HepG2 (cell line): ENCODE results near the gene FOXS1. TPM values are rescaled to one million over a fixed set of nuclear protein-coding genes. Genes with fewer than 3 reads are reported as not detected.
A peak's percentile ranks its signal among the peaks of the same experiment; 100 is the strongest.

Experiments used
- ATAC-seq: fragments of 200-7000 bp; cut with Tn5 transposase; 3 replicates; pipeline ENCODE4 v1.9.1; 2020; ENCODE audit warnings: mild to moderate bottlenecking, moderate library complexity
- BruUV-seq: library from RNA; stranded (reverse); fragments of 400-500 nt; replicated peaks from 2 replicates; lab custom pipeline; 2021; lab: Mats Ljungman, UMichigan
- CTCF ChIA-PET: fragments of 300-600 bp; formaldehyde crosslinking; extraction: SDS; loops from one replicate; lab custom pipeline; 2021; ENCODE audit warnings: low total read pairs, inconsistent platforms, low intra/inter-chr PET ratio; lab: Yijun Ruan, JAX
- POLR2A ChIA-PET: fragments of 350-600 bp; sonication (Branson Sonifier 250); formaldehyde crosslinking; loops from one replicate; lab custom pipeline; 2020; ENCODE audit warnings: antibody characterized with exemption, inconsistent platforms; lab: Yijun Ruan, JAX
- DNase-seq: peaks from one replicate; pipeline ENCODE4 v3.0.0-alpha.2; 2015; ENCODE audit warnings: low spot score
- FAIRE-seq: peaks from 3 replicates; lab custom pipeline; 2011; peaks lifted over from hg19 to GRCh38; lab: Jason Lieb, UNC
- H2AFZ ChIP-seq: one replicate; pipeline ENCODE4 v1.6.1; 2011; ENCODE audit warnings: low read length, inconsistent platforms
- H3K27ac ChIP-seq: fragments of 300-600 bp; 3 replicates; pipeline ENCODE4 v1.8.0; 2011; ENCODE audit warnings: mixed run types, mild to moderate bottlenecking, mixed read lengths, low read length, inconsistent platforms; ENCODE audit not compliant: insufficient read depth; ENCODE audit errors: extremely low read length
- H3K27me3 ChIP-seq, 2 experiments: fragments of 200-600 bp in 1 of 2; 2 replicates in 1 of 2; 3 replicates in 1 of 2; pipeline versions ENCODE4 v1.6.0 to v1.8.0; 2011; ENCODE audit warnings: low read length in 2 of 2, mild to moderate bottlenecking in 2 of 2, moderate library complexity in 2 of 2, inconsistent platforms in 1 of 2; ENCODE audit not compliant: insufficient read depth in 2 of 2, control insufficient read depth in 1 of 2
- H3K36me3 ChIP-seq, 2 experiments: fragments of 200-600 bp in 1 of 2; replicated peaks in 1 of 2; 2 replicates in 1 of 2; 3 replicates in 1 of 2; pipeline versions ENCODE4 v1.5.1 to v1.8.0; 2011; ENCODE audit warnings: low read length in 2 of 2, inconsistent platforms in 1 of 2; ENCODE audit not compliant: insufficient read depth in 2 of 2, control insufficient read depth in 1 of 2
- H3K4me1 ChIP-seq: 2 replicates; pipeline ENCODE4 v1.5.1; 2012; ENCODE audit warnings: low read length, inconsistent platforms; ENCODE audit not compliant: insufficient read depth
- H3K4me2 ChIP-seq: 2 replicates; pipeline ENCODE4 v1.6.0; 2011; ENCODE audit warnings: low read depth, low read length, inconsistent platforms
- H3K4me3 ChIP-seq, 3 experiments: fragments of 200-600 bp in 1 of 3; sonication (generic), shearing (Covaris generic) in 1 of 3; replicated peaks in 1 of 3; 2 replicates each; pipeline ENCODE4 v1.5.1; 2011 to 2016; ENCODE audit warnings: low read length in 3 of 3, inconsistent platforms in 2 of 3, low read depth in 2 of 3, mild to moderate bottlenecking in 2 of 3, control low read depth in 1 of 3, mixed read lengths in 1 of 3; ENCODE audit not compliant: insufficient read depth in 1 of 3
- H3K79me2 ChIP-seq: one replicate; pipeline ENCODE4 v1.6.1; 2011; ENCODE audit warnings: low read length, inconsistent platforms; ENCODE audit not compliant: insufficient read depth
- H3K9ac ChIP-seq: 2 replicates; pipeline ENCODE4 v1.6.0; 2011; ENCODE audit warnings: mild to moderate bottlenecking, low read depth, low read length, inconsistent platforms; ENCODE audit not compliant: insufficient read depth
- H3K9me3 ChIP-seq: 2 replicates; pipeline ENCODE4 v1.5.1; 2012; ENCODE audit warnings: mild to moderate bottlenecking, low read length
- H4K20me1 ChIP-seq: 2 replicates; pipeline ENCODE4 v1.6.0; 2011; ENCODE audit warnings: inconsistent platforms, mild to moderate bottlenecking, low read length, moderate library complexity; ENCODE audit not compliant: insufficient read depth
- DRAP1 ChIP-seq: IDR thresholded peaks from 2 replicates; pipeline ENCODE4 v1.6.1; 2016; ENCODE audit warnings: missing genetic modification reagents, missing compliant biosample characterization
- HNRNPLL ChIP-seq: fragments of 200-400 bp; formaldehyde crosslinking; IDR thresholded peaks from 2 replicates; pipeline ENCODE4 v1.6.1; 2017; ENCODE audit warnings: mild to moderate bottlenecking, low read depth, low read length; ENCODE audit not compliant: poor library complexity, severe bottlenecking
- THRA ChIP-seq: sonication (generic); formaldehyde crosslinking; IDR thresholded peaks from 2 replicates; pipeline ENCODE4 v1.4.0; 2020; ENCODE audit warnings: missing genetic modification reagents, borderline replicate concordance
- ZFP82 ChIP-seq: sonication (generic); formaldehyde crosslinking; IDR thresholded peaks from 2 replicates; pipeline ENCODE4 v1.5.1; 2020; ENCODE audit warnings: mild to moderate bottlenecking, missing genetic modification reagents, borderline replicate concordance
- ZMYM3 ChIP-seq: sonication (generic); formaldehyde crosslinking; IDR thresholded peaks from 2 replicates; pipeline ENCODE4 v1.5.1; 2020; ENCODE audit warnings: mild to moderate bottlenecking, missing genetic modification reagents
- ZNF34 ChIP-seq: sonication (generic); formaldehyde crosslinking; IDR thresholded peaks from 2 replicates; pipeline ENCODE4 v1.4.0; 2020; ENCODE audit warnings: mild to moderate bottlenecking, missing genetic modification reagents, borderline replicate concordance
- ZNF629 ChIP-seq: sonication (generic); formaldehyde crosslinking; conservative IDR thresholded peaks from 2 replicates; pipeline ENCODE4 v1.5.0; 2020; ENCODE audit warnings: missing genetic modification reagents
- WGBS: methylation state at CpG from one replicate; pipeline ENCODE4 v1.1.6; 2017; ENCODE audit warnings: low lambda C conversion rate; 5-methylcytosine and 5-hydroxymethylcytosine counted together
- in situ Hi-C: cut with HindIII; loops from 2 replicates; pipeline ENCODE4 v1.10.0; 2017; ENCODE audit warnings: low pct_unique_long_range_greater_than_20kb; ENCODE audit not compliant: extremely low pct_ligation_motif_present
- intact Hi-C: fragments of 100-400 bp; cut with micrococcal nuclease; formaldehyde crosslinking; loops from one replicate; pipeline ENCODE4 v1.10.0; 2022; ENCODE audit not compliant: unreplicated experiment
- polyA plus RNA-seq, 8 experiments: library from polyadenylated mRNA; depleted of rRNA in 3 of 8; stranded (reverse) in 7 of 8; unstranded in 1 of 8; fragments of >200 nt; fragmentation: Illumina TruSeq in 4 of 8; extraction: Trizol in 4 of 8; gene quantifications; 2 replicates each; pipeline versions ENCODE4 v1.2.1 to v1.2.3, GENCODE V29; 2011 to 2016; ENCODE audit warnings: low read depth in 4 of 8, missing spikeins in 1 of 8, mixed read lengths in 1 of 8; ENCODE audit not compliant: insufficient read depth in 1 of 8
- total RNA-seq, 5 experiments: library from RNA; depleted of rRNA; stranded (reverse); fragments of >200 nt; fragmentation: Illumina TruSeq; extraction: Trizol; gene quantifications; 2 replicates each; pipeline ENCODE4 v1.2.3, GENCODE V29; 2016; ENCODE audit warnings: low read depth in 1 of 5

FOXS1 gene
- total and polyA plus RNA-seq, 2 of the 13 experiments (the other 11 are each of a cell fraction or from before 2014, with no cell fraction given), result not detected

GRCh38 chr20:31831211-31831610, 14.2 kb downstream of the FOXS1 start:
- no TSS peak for BruUV-seq
- Histone ChIP-seq H3K9ac (no peak overlapping the region), H3K27me3 (peaks cover 6 to 17% of the 10 kb centered on the region in 2 experiments), H3K4me3 (no peak overlapping the region), H3K4me2 (no peak overlapping the region), H3K79me2 (no peaks in the 10 kb centered on the region), H2AFZ (no peak overlapping the region), H4K20me1 (no peaks in the 10 kb centered on the region), H3K4me1 (peaks cover 26% of the 10 kb centered on the region), H3K36me3 (no peaks in the 10 kb centered on the region), H3K27ac (no peak overlapping the region), H3K9me3 (no peaks in the 10 kb centered on the region)
- ATAC-seq (no peak), DNase-seq (no peak), FAIRE-seq (peak; percentile 36)
- in situ Hi-C loops, result no loop called here
- WGBS, result 20% methylated on average over 6 of the region's 6 CpGs
- intact Hi-C loops, result no loop called here
- peak; percentile 89 for TF ChIP-seq ZNF629 (CRISPR knock-in tag)
- TF ChIP-seq HNRNPLL, result no peak
- TF ChIP-seq ZMYM3 (CRISPR knock-in tag), result 0 out of 2 replicates have a peak, but pooled peaks have one; percentile 14
- CTCF ChIA-PET, result no interaction called here
- POLR2A ChIA-PET, result no interaction called here

GRCh38 chr20:31830406-31830981, 14.9 kb downstream of the FOXS1 start:
- Histone ChIP-seq H3K4me1 (peaks cover 19% of the 10 kb centered on the region), H2AFZ (no peak overlapping the region), H3K9me3 (no peaks in the 10 kb centered on the region), H4K20me1 (no peaks in the 10 kb centered on the region), H3K9ac (no peak overlapping the region), H3K27me3 (peaks cover 7 to 24% of the 10 kb centered on the region in 2 experiments), H3K4me3 (no peak overlapping the region), H3K4me2 (no peak overlapping the region), H3K79me2 (no peaks in the 10 kb centered on the region), H3K27ac (no peak overlapping the region), H3K36me3 (no peaks in the 10 kb centered on the region)
- ChIA-PET CTCF (no interaction called here), POLR2A (no interaction called here)
- TF ChIP-seq ZNF34 (CRISPR knock-in tag) (no peak), THRA (CRISPR knock-in tag) (no peak), DRAP1 (no peak), ZFP82 (CRISPR knock-in tag) (no peak)
- in situ Hi-C loops, result no loop called here
- intact Hi-C loops, result no loop called here
- no TSS peak for BruUV-seq
- DNase-seq, result no peak
- ATAC-seq, result no peak
- no peak for FAIRE-seq
- 23% methylated on average over 7 of the region's 8 CpGs for WGBS
